Astrocyte of the spinal cord (primary cell): Measurements from ENCODE around the gene IQCM.

Experiments used
- DNase-seq: peaks from one replicate; pipeline ENCODE4 v3.0.0; 2011; ENCODE audit warnings: low read depth, low spot score
- H3K4me3 ChIP-seq: 2 replicates; pipeline ENCODE4 v1.5.1; 2011; ENCODE audit warnings: low read depth, mild to moderate bottlenecking, low read length, moderate library complexity
- in situ Hi-C: cut with HindIII; loops from 2 replicates; pipeline ENCODE4 v1.10.0; 2017; ENCODE audit warnings: low sequenced_read_pairs
- TF ChIP-seq, protein P1 (sequence below): IDR thresholded peaks from 2 replicates; pipeline ENCODE4 v1.5.1; 2012; ENCODE audit warnings: low read depth, mild to moderate bottlenecking, low read length, inconsistent platforms

The IQCM gene

DNA sequence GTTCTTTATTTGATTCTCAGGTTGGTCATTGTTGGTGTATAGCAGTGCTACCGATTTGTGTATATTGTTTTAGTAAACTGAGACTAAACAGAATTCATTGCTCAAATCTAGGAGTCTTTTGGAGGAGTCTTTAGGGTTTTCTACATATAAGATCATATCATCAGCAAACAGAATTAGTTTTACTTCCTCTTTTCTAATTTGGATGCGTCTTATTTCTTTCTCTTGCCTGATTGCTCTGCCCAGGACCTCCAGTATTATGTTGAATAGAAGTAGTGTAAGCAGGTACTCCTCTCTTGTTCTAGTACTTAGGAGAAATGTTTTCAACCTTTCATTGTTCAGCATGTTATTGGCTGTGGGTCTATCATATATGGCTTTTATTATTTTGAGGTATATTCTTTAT is 92.6 kb downstream of the IQCM start:
- TF ChIP-seq, protein P1, sequence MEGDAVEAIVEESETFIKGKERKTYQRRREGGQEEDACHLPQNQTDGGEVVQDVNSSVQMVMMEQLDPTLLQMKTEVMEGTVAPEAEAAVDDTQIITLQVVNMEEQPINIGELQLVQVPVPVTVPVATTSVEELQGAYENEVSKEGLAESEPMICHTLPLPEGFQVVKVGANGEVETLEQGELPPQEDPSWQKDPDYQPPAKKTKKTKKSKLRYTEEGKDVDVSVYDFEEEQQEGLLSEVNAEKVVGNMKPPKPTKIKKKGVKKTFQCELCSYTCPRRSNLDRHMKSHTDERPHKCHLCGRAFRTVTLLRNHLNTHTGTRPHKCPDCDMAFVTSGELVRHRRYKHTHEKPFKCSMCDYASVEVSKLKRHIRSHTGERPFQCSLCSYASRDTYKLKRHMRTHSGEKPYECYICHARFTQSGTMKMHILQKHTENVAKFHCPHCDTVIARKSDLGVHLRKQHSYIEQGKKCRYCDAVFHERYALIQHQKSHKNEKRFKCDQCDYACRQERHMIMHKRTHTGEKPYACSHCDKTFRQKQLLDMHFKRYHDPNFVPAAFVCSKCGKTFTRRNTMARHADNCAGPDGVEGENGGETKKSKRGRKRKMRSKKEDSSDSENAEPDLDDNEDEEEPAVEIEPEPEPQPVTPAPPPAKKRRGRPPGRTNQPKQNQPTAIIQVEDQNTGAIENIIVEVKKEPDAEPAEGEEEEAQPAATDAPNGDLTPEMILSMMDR = no peak
- in situ Hi-C loops = no loop called here
- H3K4me3 ChIP-seq = no peak overlapping the region
- no peak for DNase-seq

DNA sequence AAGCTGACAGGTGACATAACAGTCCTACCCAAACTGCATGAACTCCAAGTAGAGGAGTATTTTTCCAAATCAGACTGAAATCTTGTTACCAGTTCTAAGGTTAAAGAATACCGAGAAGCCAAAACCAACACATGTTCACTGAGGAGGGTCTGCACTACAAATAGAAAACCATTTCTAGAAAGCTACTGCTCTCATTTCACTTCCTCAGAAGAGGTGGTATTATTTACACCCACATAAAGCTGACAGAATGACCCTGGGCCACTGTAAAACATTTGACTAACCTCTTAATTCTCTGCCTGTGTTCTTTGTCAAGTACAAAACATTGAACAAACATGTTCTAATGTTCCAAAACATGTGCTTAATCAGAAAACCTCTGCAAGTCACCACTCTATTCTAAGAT is 95.8 kb downstream of the IQCM start:
- H3K4me3 ChIP-seq = no peak overlapping the region
- TF ChIP-seq, protein P1 = no peak
- no peak for DNase-seq
- in situ Hi-C loops = no loop called here

DNA sequence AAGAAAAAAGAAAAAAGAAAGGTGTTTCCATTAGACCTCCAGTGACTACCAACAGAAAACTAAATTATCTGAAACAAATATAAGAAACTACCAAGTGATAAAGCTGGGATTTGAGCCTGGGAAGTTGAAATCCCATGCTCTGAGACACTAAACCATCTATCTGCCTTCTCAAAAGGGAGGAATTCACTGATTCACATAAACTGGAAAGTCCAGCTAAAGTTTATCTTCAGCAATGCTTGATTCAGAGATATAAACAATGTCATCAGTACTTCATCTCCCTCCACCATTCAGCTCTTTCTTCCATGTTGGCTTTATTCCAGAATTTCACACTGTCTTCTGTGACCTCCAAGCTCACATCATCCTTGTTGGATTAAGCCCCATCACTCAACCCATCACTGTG is 96.3 kb downstream of the IQCM start:
- TF ChIP-seq, protein P1 = no peak
- in situ Hi-C loops = no loop called here
- DNase-seq = no peak
- no peak overlapping the region for H3K4me3 ChIP-seq

DNA sequence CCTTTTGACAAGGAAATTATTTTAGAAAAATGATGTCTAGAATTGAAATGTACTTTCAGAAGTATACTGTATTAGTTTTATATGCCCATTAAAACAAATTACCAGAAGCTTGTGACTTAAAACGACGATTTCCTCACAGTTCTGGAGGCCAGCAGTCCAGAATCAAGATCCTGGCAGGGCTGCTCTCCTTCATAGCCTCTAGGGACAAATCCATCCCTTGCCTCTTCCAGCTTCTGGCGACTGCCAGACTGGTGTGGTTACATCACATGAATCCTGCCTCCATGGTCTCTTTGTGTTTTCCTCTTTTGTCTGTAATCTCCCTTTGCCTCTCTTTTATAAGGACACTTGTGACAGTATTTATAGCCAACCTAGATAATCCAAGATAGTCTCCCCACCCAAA is 97.1 kb downstream of the IQCM start:
- no peak overlapping the region for H3K4me3 ChIP-seq
- DNase-seq = no peak
- TF ChIP-seq, protein P1 = no peak
- in situ Hi-C loops = no loop called here

DNA sequence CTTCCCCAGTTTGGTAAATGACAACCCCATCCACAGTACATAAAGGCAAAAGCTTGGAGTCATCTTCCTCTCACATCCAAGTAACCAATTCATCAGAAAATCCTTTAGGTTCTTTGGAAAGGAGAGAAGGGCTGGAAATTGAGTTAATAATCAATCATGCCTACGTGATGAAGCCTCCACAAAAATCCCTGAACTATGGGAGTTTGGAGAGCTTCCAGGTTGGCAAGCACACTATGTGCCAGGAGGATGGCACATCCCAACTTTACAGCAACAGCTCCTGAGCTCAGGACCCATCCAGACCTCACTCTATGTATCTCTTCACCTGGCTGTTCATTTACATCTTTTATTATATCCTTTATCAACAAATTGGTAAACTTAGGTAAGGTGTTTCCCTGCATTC is 98.9 kb downstream of the IQCM start:
- no peak for DNase-seq
- TF ChIP-seq, protein P1 = no peak
- H3K4me3 ChIP-seq = no peak overlapping the region
- in situ Hi-C loops = no loop called here

DNA sequence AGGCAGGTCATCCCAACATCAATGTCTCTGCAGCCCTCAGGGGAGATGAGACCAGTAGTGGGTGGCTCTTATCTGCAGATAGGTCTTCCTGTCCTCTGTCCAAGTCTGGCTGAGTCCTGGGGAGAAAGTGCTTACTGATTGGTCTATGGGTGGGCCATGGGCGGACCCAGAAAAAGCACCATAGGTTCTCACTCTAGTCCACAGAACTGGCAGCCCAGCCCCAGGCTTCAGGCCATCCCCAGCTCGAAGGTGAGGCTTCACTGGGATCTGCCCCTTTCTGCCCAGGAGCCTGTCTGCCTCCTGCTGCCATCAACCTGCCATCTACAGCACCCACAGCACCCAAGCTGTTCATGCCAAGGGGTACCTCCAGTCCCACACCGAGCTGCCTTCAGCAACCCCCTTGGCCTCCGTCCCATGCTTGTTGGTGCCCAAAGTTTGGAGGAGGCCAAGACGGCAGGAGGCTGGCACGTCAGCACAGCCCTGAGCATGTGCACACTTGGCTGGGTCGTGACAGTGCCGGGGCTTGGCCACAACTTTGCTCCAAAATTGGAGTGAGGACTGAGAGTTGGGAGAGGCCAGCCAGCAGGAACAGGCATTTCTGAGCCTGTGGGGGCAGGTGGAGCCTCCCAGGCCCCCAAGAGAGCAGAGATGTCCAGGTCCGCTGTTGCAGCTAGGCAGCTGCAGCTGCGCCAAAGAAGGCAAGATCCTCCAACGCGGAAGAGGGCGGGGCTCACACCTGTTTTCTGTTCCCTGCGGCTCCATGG is 99.6 kb downstream of the IQCM start:
- TF ChIP-seq, protein P1 = no peak
- in situ Hi-C loops = no loop called here
- no peak overlapping the region for H3K4me3 ChIP-seq

More for the DNA sequence above, 99.6 kb downstream of the IQCM start:
- DNase-seq = no peak
